MM.1S (cell line): ENCODE results near the gene TMIGD2.
"Not testable (repeated sequence)": the region's sequence is repeated elsewhere in the genome, so short reads cannot be mapped to it uniquely, and the experiment has no call there.

ENCODE experiments used
- DNase-seq: peaks from one replicate; pipeline ENCODE4 v3.0.0-alpha.2; 2015
- H2AFZ ChIP-seq: fragments of 300-600 bp; sonication (generic); 2 replicates; pipeline ENCODE4 v1.6.0; 2016; ENCODE audit warnings: antibody characterized with exemption, low read length
- H3F3A ChIP-seq: fragments of 300-600 bp; sonication (generic); 2 replicates; pipeline ENCODE4 v1.6.1; 2016; ENCODE audit warnings: mild to moderate bottlenecking, antibody characterized with exemption, low read length, moderate library complexity, mixed read lengths; ENCODE audit not compliant: insufficient read depth
- H3K27ac ChIP-seq: fragments of 300-600 bp; sonication (generic); 2 replicates; pipeline ENCODE4 v1.5.1; 2016; ENCODE audit warnings: mild to moderate bottlenecking, low read length
- H3K27me3 ChIP-seq: fragments of 300-600 bp; sonication (generic); replicated peaks from 2 replicates; pipeline ENCODE4 v1.6.0; 2016; ENCODE audit warnings: low read length; ENCODE audit not compliant: insufficient read depth
- H3K36me3 ChIP-seq: fragments of 300-600 bp; sonication (generic); replicated peaks from 2 replicates; pipeline ENCODE4 v1.6.1; 2016; ENCODE audit warnings: mild to moderate bottlenecking, low read length, mixed read lengths; ENCODE audit not compliant: insufficient read depth
- H3K4me1 ChIP-seq: fragments of 300-600 bp; sonication (generic); 2 replicates; pipeline ENCODE4 v1.6.1; 2016; ENCODE audit warnings: low read length, mixed read lengths
- H3K4me2 ChIP-seq: fragments of 300-600 bp; sonication (generic); 2 replicates; pipeline ENCODE4 v1.6.0; 2016; ENCODE audit warnings: low read depth, low read length
- H3K4me3 ChIP-seq: fragments of 300-600 bp; sonication (generic); 2 replicates; pipeline ENCODE4 v1.5.1; 2016; ENCODE audit warnings: low read length, mixed read lengths
- H3K79me2 ChIP-seq: fragments of 300-600 bp; sonication (generic); 2 replicates; pipeline ENCODE4 v1.6.1; 2016; ENCODE audit warnings: mixed run types, low read length, mixed read lengths
- H3K9ac ChIP-seq: fragments of 300-600 bp; sonication (generic); 2 replicates; pipeline ENCODE4 v1.6.1; 2016; ENCODE audit warnings: low read length, mixed read lengths
- H3K9me2 ChIP-seq: fragments of 300-600 bp; sonication (generic); replicated peaks from 2 replicates; pipeline ENCODE4 v1.6.1; 2016; ENCODE audit warnings: mild to moderate bottlenecking, low read length, mixed read lengths; ENCODE audit not compliant: insufficient read depth
- H3K9me3 ChIP-seq: fragments of 300-600 bp; sonication (generic); replicated peaks from 2 replicates; pipeline ENCODE4 v1.6.1; 2016; ENCODE audit warnings: mild to moderate bottlenecking, low read length, mixed read lengths; ENCODE audit not compliant: insufficient read depth
- H4K20me1 ChIP-seq: fragments of 300-600 bp; sonication (generic); 2 replicates; pipeline ENCODE4 v1.6.1; 2016; ENCODE audit warnings: mild to moderate bottlenecking, low read length, moderate library complexity, mixed read lengths; ENCODE audit not compliant: insufficient read depth
- CTCF ChIP-seq: fragments of 300-600 bp; sonication (generic); IDR thresholded peaks from 2 replicates; pipeline ENCODE4 v1.5.1; 2016; ENCODE audit warnings: antibody characterized with exemption, low read length, mixed read lengths
- EZH2 ChIP-seq: fragments of 300-600 bp; sonication (generic); optimal IDR thresholded peaks from 2 replicates; pipeline ENCODE3; 2017; ENCODE audit warnings: low read depth, mild to moderate bottlenecking, antibody characterized with exemption, low read length, mixed read lengths
- EZH2phosphoT487 ChIP-seq: fragments of 300-600 bp; sonication (generic); IDR thresholded peaks from 2 replicates; pipeline ENCODE4 v1.6.1; 2018; ENCODE audit warnings: antibody characterized with exemption, low read length

Gene TMIGD2

GRCh38 chr19:4302243-4302640 is at the start of gene TMIGD2:
TMIGD2 (minus strand) TSS chr19:4302389; CDS start chr19:4302385, 4 bp downstream.
- no peaks in the 10 kb centered on the region for H3F3A ChIP-seq
- H3K27me3 ChIP-seq = peaks cover 82% of the 10 kb centered on the region
- no peak within 1 kb of the TSS for H3K4me2 ChIP-seq
- H2AFZ ChIP-seq = no peak within 1 kb of the TSS
- H4K20me1 ChIP-seq = no peaks in the 10 kb centered on the region
- no peaks in the 10 kb centered on the region for H3K4me1 ChIP-seq
- no peak for DNase-seq
- H3K27ac ChIP-seq = no peak within 1 kb of the TSS
- no peaks in the 10 kb centered on the region for H3K79me2 ChIP-seq
- no peak within 1 kb of the TSS for H3K4me3 ChIP-seq
- TF ChIP-seq EZH2phosphoT487 (no peak), CTCF (no peak), EZH2 (no peak)
- H3K9ac ChIP-seq = no peak within 1 kb of the TSS
- H3K9me3 ChIP-seq = no peaks in the 10 kb centered on the region
- H3K9me2 ChIP-seq = no peaks in the 10 kb centered on the region
- H3K36me3 ChIP-seq = no peaks in the 10 kb centered on the region

- no peaks in the 10 kb centered on the region for H3K79me2 ChIP-seq
- H3F3A ChIP-seq = no peaks in the 10 kb centered on the region
- no peak overlapping the region for H2AFZ ChIP-seq
- H3K9ac ChIP-seq = no peak overlapping the region
- no peaks in the 10 kb centered on the region for H3K4me1 ChIP-seq
- H4K20me1 ChIP-seq = no peaks in the 10 kb centered on the region
- no peak overlapping the region for H3K27ac ChIP-seq
- no peak for DNase-seq
- no peaks in the 10 kb centered on the region for H3K36me3 ChIP-seq
- no peaks in the 10 kb centered on the region for H3K9me2 ChIP-seq
- H3K27me3 ChIP-seq = no peaks in the 10 kb centered on the region
- TF ChIP-seq CTCF (no peak), EZH2phosphoT487 (no peak), EZH2 (no peak)
- no peaks in the 10 kb centered on the region for H3K9me3 ChIP-seq
- no peak overlapping the region for H3K4me3 ChIP-seq
- no peak overlapping the region for H3K4me2 ChIP-seq
These were observed 48.5 kb upstream of the TMIGD2 start for GRCh38 chr19:4350726-4351125.

- H3K4me1 ChIP-seq = no peaks in the 10 kb centered on the region
- DNase-seq = no peak
- H3K9me3 ChIP-seq = no peaks in the 10 kb centered on the region
- no peaks in the 10 kb centered on the region for H3K79me2 ChIP-seq
- no peak overlapping the region for H3K4me2 ChIP-seq
- H3F3A ChIP-seq = no peaks in the 10 kb centered on the region
- no peaks in the 10 kb centered on the region for H3K36me3 ChIP-seq
- no peaks in the 10 kb centered on the region for H3K27me3 ChIP-seq
- no peak overlapping the region for H3K4me3 ChIP-seq
- H4K20me1 ChIP-seq = no peaks in the 10 kb centered on the region
- H3K9me2 ChIP-seq = no peaks in the 10 kb centered on the region
- H3K9ac ChIP-seq = no peak overlapping the region
- TF ChIP-seq CTCF = no peak
- TF ChIP-seq EZH2phosphoT487 = no peak
- TF ChIP-seq EZH2 = no peak
- no peak overlapping the region for H2AFZ ChIP-seq
- no peak overlapping the region for H3K27ac ChIP-seq
These were observed 47.9 kb upstream of the TMIGD2 start for GRCh38 chr19:4350111-4350510.

GRCh38 chr19:4349225-4349624 is 47.0 kb upstream of the TMIGD2 start:
- H3K4me1 ChIP-seq, H3K4me2 ChIP-seq, DNase-seq, H3K9me2 ChIP-seq, H3K4me3 ChIP-seq, H3K27me3 ChIP-seq, H3K9me3 ChIP-seq, H2AFZ ChIP-seq, H3F3A ChIP-seq, H3K9ac ChIP-seq, H3K79me2 ChIP-seq, H4K20me1 ChIP-seq, H3K36me3 ChIP-seq, H3K27ac ChIP-seq: not testable (repeated sequence)
